HG03060 (cell line): ENCODE measurements around the gene SRC.
"Not testable (repeated sequence)": the region's sequence is repeated elsewhere in the genome, so short reads cannot be mapped to it uniquely, and the experiment has no call there.

Source experiments
- ATAC-seq: cut with Tn5 transposase; IDR thresholded peaks from one replicate; pipeline ENCODE4 v1.9.1; 2021; ENCODE audit warnings: low read depth, moderate number of reproducible peaks; ENCODE audit not compliant: unreplicated experiment

The SRC gene

DNA sequence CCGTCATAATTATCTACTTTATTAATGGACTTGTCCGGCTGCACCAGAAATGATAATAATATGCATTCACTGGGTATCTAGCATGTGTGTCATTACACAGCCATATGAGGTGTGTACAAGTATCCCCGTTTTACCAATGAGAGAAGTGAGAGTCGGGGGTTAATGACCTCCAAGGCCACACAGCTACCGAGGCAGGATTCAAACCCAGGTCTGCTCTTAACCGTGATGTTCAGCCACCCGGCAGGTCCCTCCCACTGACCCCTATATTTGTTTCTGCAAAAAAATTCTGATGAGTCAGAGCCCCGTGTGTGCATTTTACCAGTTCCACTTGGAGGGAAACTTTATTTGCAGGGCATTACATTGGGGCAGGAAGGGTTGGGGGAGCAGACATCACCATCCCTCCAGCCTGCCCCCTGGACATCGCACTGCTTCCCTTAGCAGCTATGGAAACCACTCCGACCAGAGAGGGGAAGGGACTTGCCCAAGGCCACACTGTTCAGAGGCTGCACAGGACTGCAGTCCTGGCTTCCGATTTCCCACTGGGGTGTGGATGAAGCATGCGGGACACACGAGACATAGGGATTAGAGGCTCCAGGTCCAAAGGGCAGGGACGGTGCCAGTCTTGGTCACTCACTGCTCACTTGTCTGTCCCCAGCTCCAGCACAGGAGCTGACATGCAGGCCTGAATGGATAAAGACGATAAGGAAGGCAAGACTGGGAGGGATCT, 10.1 kb upstream of the SRC start:
- no peak for ATAC-seq

GRCh38 chr20:37336369-37337207, 9.4 kb upstream of the SRC start:
- ATAC-seq = peak; percentile 47

GRCh38 chr20:37337208-37337991, 8.5 kb upstream of the SRC start:
- ATAC-seq = no peak

DNA sequence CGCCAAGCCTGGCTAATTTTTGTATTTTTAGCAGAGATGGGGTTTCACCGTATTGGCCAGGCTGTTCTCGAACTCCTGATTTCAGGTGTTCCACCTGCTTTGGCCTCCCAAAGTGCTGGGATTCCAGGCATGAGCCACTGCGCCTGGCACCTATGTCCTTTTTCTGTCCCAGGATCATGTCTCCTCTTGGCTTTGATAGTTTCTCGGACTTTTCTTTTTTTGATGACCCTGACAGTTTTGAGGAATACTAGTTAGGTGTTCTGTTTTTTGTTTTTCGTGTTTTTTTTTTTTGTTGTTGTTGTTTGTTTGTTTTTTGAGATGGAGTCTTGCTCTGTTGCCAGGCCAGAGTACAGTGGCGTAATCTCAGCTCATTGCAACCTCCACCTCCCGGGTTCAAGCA, 7.6 kb upstream of the SRC start:
- not testable (repeated sequence) for ATAC-seq

GRCh38 chr20:37339208-37339607, 6.7 kb upstream of the SRC start:
- no peak for ATAC-seq

GRCh38 chr20:37339764-37340109, 6.2 kb upstream of the SRC start:
- not testable (repeated sequence) for ATAC-seq

- ATAC-seq = no peak
Observed at GRCh38 chr20:37340998-37341397, 4.9 kb upstream of the SRC start.

DNA sequence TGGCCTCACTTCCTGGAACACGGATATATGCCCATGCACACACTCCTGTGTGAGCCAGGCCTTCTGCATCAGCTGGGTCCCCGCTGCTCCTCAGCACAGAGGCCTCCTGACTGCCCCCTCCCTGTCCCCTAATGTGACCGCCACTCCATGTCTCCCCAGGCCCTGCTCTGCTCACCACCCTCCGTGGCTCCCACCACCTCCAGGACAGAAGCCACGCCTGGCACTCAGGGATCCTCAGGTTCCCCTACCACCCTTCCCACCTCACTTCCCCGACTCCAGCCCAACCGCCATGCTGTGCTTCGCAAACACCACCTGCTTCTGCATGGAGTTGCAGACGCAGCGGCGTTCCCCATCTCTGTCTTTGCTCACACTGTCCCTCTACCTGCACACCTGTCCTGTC, 4.3 kb upstream of the SRC start:
- ATAC-seq = no peak

GRCh38 chr20:37342231-37343177, 3.4 kb upstream of the SRC start:
- ATAC-seq = no peak

GRCh38 chr20:37343212-37343993, 2.5 kb upstream of the SRC start:
- no peak for ATAC-seq

GRCh38 chr20:37343994-37344355, 2.0 kb upstream of the SRC start:
- no peak for ATAC-seq

DNA sequence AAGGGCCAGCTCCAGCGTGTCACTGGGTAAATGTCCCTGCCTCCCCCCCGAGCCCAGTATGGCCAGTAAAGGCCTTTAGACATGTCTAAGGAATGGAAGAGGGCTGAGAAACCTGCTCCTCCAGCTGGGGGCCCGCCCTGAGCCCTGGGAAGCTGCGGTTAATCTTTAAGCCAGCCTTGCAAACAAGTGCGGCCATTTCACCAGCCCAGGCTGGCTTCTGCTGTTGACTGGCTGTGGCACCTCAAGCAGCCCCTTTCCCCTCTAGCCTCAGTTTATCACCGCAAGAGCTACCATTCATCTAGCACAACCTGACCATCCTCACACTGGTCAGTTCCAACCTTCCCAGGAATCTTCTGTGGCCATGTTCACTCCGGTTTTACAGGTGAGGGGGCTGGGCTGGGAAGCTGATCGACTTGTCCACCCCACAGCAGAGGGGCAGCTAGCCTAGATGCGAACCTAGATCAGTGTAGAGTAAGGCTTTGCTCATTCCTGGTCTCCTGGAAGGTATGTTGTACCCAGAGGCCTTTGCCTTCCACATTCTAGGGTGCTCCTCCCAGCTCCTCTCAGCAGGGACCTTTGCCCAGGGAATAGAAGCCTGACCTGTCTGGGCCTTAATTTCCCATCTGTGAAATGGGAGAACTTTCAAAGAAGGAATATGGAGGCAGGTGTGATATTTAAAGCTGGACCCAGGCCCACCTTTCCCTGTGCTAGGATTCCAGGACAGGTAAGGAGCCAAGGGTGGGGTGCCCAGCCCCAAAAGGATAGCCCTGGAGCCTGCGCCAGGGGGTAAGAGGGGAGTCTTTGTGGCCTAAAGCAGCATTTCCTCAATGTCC, 1.2 kb upstream of the SRC start:
- ATAC-seq = no peak

GRCh38 chr20:37346236-37346534, 245 bp downstream of the SRC start:
- no peak for ATAC-seq

GRCh38 chr20:37346535-37347346, 801 bp downstream of the SRC start:
- ATAC-seq = no peak

DNA sequence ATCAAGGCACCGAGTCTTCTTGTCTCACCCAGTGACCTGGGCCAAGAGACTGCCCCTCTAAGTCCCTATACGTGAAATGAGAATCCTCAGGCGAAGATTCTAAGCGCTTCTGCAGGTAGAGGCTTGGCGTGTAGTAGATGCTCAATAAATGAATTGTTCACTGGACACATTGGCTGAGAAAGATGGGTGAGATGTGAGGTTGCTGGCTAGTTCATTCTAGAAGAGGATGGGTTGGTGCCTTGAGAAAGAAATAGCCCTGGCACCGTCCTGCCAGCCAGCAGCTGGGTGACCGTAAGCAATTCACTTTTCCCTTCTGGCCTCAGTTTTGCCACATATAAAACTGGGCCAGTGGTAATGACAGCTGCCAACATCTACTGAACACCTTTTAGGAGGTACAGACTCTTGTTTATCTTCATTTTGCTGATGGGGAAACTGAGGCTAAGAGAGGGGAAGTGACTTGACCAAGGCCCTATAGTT, 1.4 kb downstream of the SRC start:
- no peak for ATAC-seq

DNA sequence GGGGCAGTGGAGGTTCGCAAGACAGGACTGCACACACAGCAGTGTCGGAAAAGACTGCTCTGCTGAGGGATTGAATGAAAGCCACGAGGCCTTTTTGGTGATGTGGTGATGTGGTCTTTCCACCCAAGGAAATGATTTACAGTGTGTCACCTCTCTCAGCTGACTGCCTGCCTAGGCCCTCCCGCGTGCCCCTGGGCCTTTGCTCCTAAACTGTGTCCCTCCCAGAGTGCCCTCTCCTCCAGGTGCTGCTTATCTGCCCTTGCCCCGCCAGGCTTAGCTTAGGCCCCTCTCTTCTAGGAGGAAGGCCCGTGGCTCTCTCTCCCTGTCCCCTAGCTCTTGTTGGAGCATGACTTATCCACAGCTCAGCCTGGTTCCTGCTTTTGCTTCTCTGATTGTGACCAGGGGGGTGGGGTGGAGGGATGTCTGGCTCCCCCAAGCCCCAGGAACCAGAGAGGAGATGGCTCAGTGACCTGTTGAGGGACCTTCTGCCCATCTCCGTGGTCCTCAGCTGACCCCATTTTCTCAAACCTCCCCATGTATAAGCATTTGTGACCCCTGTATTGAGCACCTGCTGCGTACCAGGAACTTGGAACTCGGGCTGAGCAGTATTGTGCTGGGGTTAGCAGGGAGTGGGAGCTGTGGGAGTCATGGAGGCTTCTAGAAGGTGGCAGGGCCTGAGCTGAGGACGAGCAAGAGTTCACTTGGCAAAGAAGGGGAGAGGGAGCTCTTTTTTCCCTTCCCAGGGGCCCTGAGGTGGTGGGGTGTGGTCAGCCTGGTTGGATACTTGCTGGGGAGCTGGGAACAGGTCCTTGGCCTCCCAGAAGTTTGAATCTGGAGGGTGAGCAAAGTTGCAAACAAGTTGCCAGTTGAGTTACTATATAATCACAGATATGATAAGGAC, 2.2 kb downstream of the SRC start:
- ATAC-seq = no peak
